ENCODE results near the gene PSG3.

DNA sequence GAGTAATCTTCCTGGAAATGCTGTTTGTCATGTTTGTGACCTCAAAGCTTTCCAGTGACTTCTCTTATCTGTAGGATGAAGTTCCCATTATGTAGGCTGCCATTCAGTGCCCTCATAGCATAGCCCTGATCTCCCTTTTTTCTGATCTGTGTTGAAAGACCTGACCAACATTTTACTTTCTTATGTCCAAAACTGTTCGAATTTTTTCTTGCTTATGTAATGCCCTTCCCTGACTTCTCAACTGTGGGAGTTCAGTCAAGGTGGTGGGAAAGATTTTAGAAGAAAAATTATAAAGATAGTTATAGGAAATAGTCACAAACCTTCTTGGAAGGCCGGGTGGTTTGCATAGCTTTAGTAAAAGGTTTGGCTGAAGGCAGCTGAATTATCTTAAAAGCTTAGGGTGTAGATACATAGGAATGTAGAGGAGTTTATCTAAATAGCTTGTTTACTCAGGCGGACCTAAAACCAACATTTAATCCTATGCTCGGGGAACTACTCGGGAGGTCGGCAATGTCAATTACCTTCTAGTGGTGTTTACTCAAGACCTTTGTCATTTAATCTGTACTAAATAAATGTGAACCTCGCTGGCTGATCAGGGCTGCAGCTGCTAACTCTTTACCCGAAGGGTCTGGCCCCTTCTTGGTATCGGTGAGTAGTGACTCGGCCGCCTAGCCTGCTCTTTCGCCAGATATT, 44.3 kb downstream of the PSG3 start:
- TF ChIP-seq, protein P1, sequence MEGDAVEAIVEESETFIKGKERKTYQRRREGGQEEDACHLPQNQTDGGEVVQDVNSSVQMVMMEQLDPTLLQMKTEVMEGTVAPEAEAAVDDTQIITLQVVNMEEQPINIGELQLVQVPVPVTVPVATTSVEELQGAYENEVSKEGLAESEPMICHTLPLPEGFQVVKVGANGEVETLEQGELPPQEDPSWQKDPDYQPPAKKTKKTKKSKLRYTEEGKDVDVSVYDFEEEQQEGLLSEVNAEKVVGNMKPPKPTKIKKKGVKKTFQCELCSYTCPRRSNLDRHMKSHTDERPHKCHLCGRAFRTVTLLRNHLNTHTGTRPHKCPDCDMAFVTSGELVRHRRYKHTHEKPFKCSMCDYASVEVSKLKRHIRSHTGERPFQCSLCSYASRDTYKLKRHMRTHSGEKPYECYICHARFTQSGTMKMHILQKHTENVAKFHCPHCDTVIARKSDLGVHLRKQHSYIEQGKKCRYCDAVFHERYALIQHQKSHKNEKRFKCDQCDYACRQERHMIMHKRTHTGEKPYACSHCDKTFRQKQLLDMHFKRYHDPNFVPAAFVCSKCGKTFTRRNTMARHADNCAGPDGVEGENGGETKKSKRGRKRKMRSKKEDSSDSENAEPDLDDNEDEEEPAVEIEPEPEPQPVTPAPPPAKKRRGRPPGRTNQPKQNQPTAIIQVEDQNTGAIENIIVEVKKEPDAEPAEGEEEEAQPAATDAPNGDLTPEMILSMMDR (conservative IDR thresholded peaks at IDR 0.05), result no peak
- TF ChIP-seq EZH2 (IDR thresholded peaks at IDR 0.05; ENCODE audit: low read depth), result no peak
